IMR-90 (cell line): ENCODE results near the gene STIM1. TPM values are rescaled to one million over a fixed set of nuclear protein-coding genes. Genes with fewer than 3 reads are reported as not detected.

ENCODE experiments used
- ATAC-seq: fragments of 200-7000 bp; cut with Tn5 transposase; 2 replicates; pipeline ENCODE4 v1.9.1; 2020; ENCODE audit warnings: low read depth, mild to moderate bottlenecking, moderate library complexity
- BruUV-seq: library from RNA; stranded (reverse); fragments of 400-500 nt; replicated peaks from 2 replicates; lab custom pipeline; 2021; lab: Mats Ljungman, UMichigan
- CTCF ChIA-PET: fragments of 300-600 bp; formaldehyde crosslinking; extraction: SDS; loops from one replicate; lab custom pipeline; 2021; ENCODE audit warnings: antibody characterized with exemption; lab: Yijun Ruan, JAX
- POLR2A ChIA-PET: fragments of 300-600 bp; sonication (Branson Sonifier 250); formaldehyde crosslinking; loops from one replicate; lab custom pipeline; 2022; ENCODE audit warnings: antibody characterized with exemption; ENCODE audit not compliant: unreplicated experiment; lab: Charles Lee
- DNase-seq: peaks from one replicate; pipeline ENCODE4 v3.0.0; 2013
- H2AFZ ChIP-seq: replicated peaks from 2 replicates; pipeline ENCODE3; 2013; ENCODE audit warnings: low read length, mild to moderate bottlenecking; ENCODE audit not compliant: poor library complexity
- H2AK5ac ChIP-seq: 2 replicates; pipeline ENCODE4 v1.6.1; 2013; ENCODE audit warnings: low read depth, low read length, inconsistent platforms
- H2AK9ac ChIP-seq: replicated peaks from 2 replicates; pipeline ENCODE3; 2013; ENCODE audit warnings: mild to moderate bottlenecking, low read depth, low read length, moderate library complexity; ENCODE audit not compliant: poor library complexity
- H2BK120ac ChIP-seq: 2 replicates; pipeline ENCODE4 v1.6.1; 2013; ENCODE audit warnings: low read depth, low read length, inconsistent platforms
- H2BK15ac ChIP-seq: 3 replicates; pipeline ENCODE4 v1.6.1; 2013; ENCODE audit warnings: low read depth, low read length, inconsistent platforms
- H2BK20ac ChIP-seq: 2 replicates; pipeline ENCODE4 v1.6.1; 2013; ENCODE audit warnings: low read depth, mild to moderate bottlenecking, inconsistent platforms, low read length, moderate library complexity
- H2BK5ac ChIP-seq: 2 replicates; pipeline ENCODE4 v1.6.1; 2013; ENCODE audit warnings: mild to moderate bottlenecking, low read depth, low read length, inconsistent platforms; ENCODE audit not compliant: poor library complexity, severe bottlenecking
- H3K14ac ChIP-seq: replicated peaks from 2 replicates; pipeline ENCODE4 v1.6.1; 2013; ENCODE audit warnings: low read depth, low read length, inconsistent platforms
- H3K18ac ChIP-seq: 2 replicates; pipeline ENCODE4 v1.6.1; 2013; ENCODE audit warnings: low read depth, low read length, control low read depth
- H3K23ac ChIP-seq: 2 replicates; pipeline ENCODE4 v1.6.1; 2013; ENCODE audit warnings: low read depth, low read length, inconsistent platforms
- H3K27ac ChIP-seq: 2 replicates; pipeline ENCODE4 v1.5.1; 2013; ENCODE audit warnings: mild to moderate bottlenecking, control low read depth, low read length; ENCODE audit not compliant: insufficient read depth
- H3K27me3 ChIP-seq: 2 replicates; pipeline ENCODE4 v1.6.1; 2013; ENCODE audit warnings: low read length; ENCODE audit not compliant: control insufficient read depth, insufficient read depth
- H3K36me3 ChIP-seq: 2 replicates; pipeline ENCODE4 v1.6.1; 2013; ENCODE audit warnings: low read length, mixed read lengths; ENCODE audit not compliant: control insufficient read depth, insufficient read depth
- H3K4ac ChIP-seq: 2 replicates; pipeline ENCODE4 v1.6.1; 2013; ENCODE audit warnings: low read depth, low read length, inconsistent platforms
- H3K4me1 ChIP-seq: 2 replicates; pipeline ENCODE4 v1.6.1; 2013; ENCODE audit warnings: low read length, mixed read lengths; ENCODE audit not compliant: control insufficient read depth, insufficient read depth
- H3K4me2 ChIP-seq: 2 replicates; pipeline ENCODE4 v1.6.1; 2013; ENCODE audit warnings: low read depth, mild to moderate bottlenecking, control low read depth, low read length, moderate library complexity
- H3K4me3 ChIP-seq: 2 replicates; pipeline ENCODE4 v1.5.1; 2013; ENCODE audit warnings: low read depth, mild to moderate bottlenecking, control low read depth, low read length, moderate library complexity; ENCODE audit not compliant: insufficient read depth
- H3K56ac ChIP-seq: 2 replicates; pipeline ENCODE4 v1.6.1; 2013; ENCODE audit warnings: low read length, inconsistent platforms; ENCODE audit not compliant: insufficient read depth; ENCODE audit errors: extremely low read depth
- H3K79me1 ChIP-seq, 2 experiments: 2 replicates each; pipeline ENCODE4 v1.6.1; 2013; ENCODE audit warnings: low read length in 2 of 2, inconsistent platforms in 1 of 2, low read depth in 1 of 2
- H3K9ac ChIP-seq: 2 replicates; pipeline ENCODE4 v1.6.1; 2013; ENCODE audit warnings: low read depth, low read length, control low read depth
- H3K9me1 ChIP-seq: 2 replicates; pipeline ENCODE4 v1.6.1; 2013; ENCODE audit warnings: low read length, inconsistent platforms; ENCODE audit not compliant: insufficient read depth
- H3K9me3 ChIP-seq: 2 replicates; pipeline ENCODE4 v1.6.1; 2013; ENCODE audit warnings: low read length; ENCODE audit not compliant: control insufficient read depth, insufficient read depth
- H4K20me1 ChIP-seq: 2 replicates; pipeline ENCODE4 v1.6.1; 2013; ENCODE audit warnings: low read length, inconsistent platforms; ENCODE audit not compliant: insufficient read depth
- H4K5ac ChIP-seq: 2 replicates; pipeline ENCODE4 v1.6.1; 2013; ENCODE audit warnings: mild to moderate bottlenecking, low read depth, low read length, control low read depth
- H4K8ac ChIP-seq, 2 experiments: 2 replicates each; pipeline ENCODE4 v1.6.1; 2013; ENCODE audit warnings: low read depth in 2 of 2, low read length in 2 of 2, control low read depth in 1 of 2, inconsistent platforms in 1 of 2
- H4K91ac ChIP-seq: 2 replicates; pipeline ENCODE4 v1.6.1; 2013; ENCODE audit warnings: low read depth, low read length, inconsistent platforms; ENCODE audit not compliant: insufficient read depth
- CEBPB ChIP-seq: IDR thresholded peaks from 2 replicates; pipeline ENCODE4 v1.6.1; 2012; ENCODE audit warnings: low read depth, low read length, improper control_type of control experiment
- dilution Hi-C: fragments of 300-500 bp; cut with HindIII; formaldehyde crosslinking; loops from one replicate; pipeline ENCODE4 v1.14.3; 2018; ENCODE audit warnings: low sequenced_read_pairs; ENCODE audit not compliant: unreplicated experiment
- in situ Hi-C: fragments of 300-500 bp; cut with MboI; formaldehyde crosslinking; loops from 3 replicates; pipeline ENCODE4 v1.14.3; 2019; ENCODE audit warnings: low sequenced_read_pairs, inconsistent platforms, mixed read lengths
- intact Hi-C: fragments of 100-400 bp; cut with micrococcal nuclease; formaldehyde crosslinking; loops from 2 replicates; pipeline ENCODE4 v1.10.0; 2022
- polyA plus RNA-seq, 3 experiments: library from polyadenylated mRNA; depleted of rRNA; stranded (reverse); fragments of >200 nt; gene quantifications; 2 replicates each; pipeline ENCODE4 v1.2.3, GENCODE V29; 2012; ENCODE audit warnings: low replicate concordance in 1 of 3
- total RNA-seq: library from RNA; depleted of rRNA; stranded (reverse); fragments of >200 nt; gene quantifications from 2 replicates; pipeline ENCODE4 v1.2.3, GENCODE V29; 2012
- TF ChIP-seq, protein P1 (sequence below): fragments of 150-350 bp; IDR thresholded peaks from 2 replicates; pipeline ENCODE4 v1.6.1; 2016; ENCODE audit warnings: low read depth, mild to moderate bottlenecking, low read length, moderate library complexity, borderline replicate concordance

STIM1 gene
- total and polyA plus RNA-seq, 2 of the 4 experiments (the other 2 are of a cell fraction) = 17.9 to 23.0 TPM

DNA sequence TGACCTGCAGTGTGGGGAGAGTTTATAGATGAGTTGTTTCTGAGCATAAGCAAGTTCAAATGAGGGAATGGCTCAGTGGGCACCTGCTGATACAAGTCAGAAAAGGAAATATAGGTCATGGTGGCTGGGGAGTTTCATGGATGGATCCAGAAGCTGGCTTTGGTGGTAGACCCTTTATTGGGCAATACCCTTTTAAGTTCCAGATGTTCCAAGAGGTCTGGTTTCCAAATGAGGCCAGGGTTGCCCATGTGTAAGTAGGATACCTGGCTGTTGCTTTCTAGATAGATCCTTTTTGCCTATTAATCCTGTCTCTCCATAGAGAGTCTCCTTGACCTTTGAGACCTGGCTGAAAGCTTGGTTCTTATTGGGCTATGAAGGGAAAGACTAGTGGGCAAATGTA lies 2.2 kb downstream of the STIM1 start:
- Histone ChIP-seq H2BK15ac (no peak overlapping the region), H3K9ac (no peak overlapping the region), H3K4me2 (no peak overlapping the region; the same call in 1 of the 2 replicates), H3K56ac (no peak overlapping the region), H3K4me1 (peaks cover 20% of the 10 kb centered on the region), H4K91ac (no peak overlapping the region), H3K27ac (no peak overlapping the region), H4K20me1 (no peaks in the 10 kb centered on the region), H2AFZ (no peak overlapping the region), H3K27me3 (no peaks in the 10 kb centered on the region), H3K9me3 (no peaks in the 10 kb centered on the region), H3K79me1 (peaks cover 24 to 53% of the 10 kb centered on the region in 2 experiments), H2AK9ac (no peak overlapping the region), H3K14ac (no peak overlapping the region), H3K36me3 (no peaks in the 10 kb centered on the region), H3K4me3 (no peak overlapping the region), H2BK120ac (no peak overlapping the region), H3K9me1 (peaks cover 23% of the 10 kb centered on the region), H2BK20ac (no peak overlapping the region), H4K5ac (no peak overlapping the region), H2AK5ac (no peak overlapping the region), H3K4ac (no peak overlapping the region), H3K18ac (no peak overlapping the region), H3K23ac (no peak overlapping the region; the same call in 1 of the 2 replicates), H2BK5ac (no peak overlapping the region), H4K8ac (no peak overlapping the region)
- ATAC-seq (no peak), DNase-seq (no peak)
- ChIA-PET CTCF (no interaction called here), POLR2A (no interaction called here)
- TF ChIP-seq, protein P1, sequence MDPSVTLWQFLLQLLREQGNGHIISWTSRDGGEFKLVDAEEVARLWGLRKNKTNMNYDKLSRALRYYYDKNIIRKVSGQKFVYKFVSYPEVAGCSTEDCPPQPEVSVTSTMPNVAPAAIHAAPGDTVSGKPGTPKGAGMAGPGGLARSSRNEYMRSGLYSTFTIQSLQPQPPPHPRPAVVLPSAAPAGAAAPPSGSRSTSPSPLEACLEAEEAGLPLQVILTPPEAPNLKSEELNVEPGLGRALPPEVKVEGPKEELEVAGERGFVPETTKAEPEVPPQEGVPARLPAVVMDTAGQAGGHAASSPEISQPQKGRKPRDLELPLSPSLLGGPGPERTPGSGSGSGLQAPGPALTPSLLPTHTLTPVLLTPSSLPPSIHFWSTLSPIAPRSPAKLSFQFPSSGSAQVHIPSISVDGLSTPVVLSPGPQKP = no peak
- TF ChIP-seq CEBPB = peak; percentile 31; the same call in 1 of the 2 replicates
- dilution Hi-C loops = no loop called here
- intact Hi-C loops = loop anchor here (5.0 to 10.0 kb wide), 2 partner anchors 85 to 403 kb away; no protein-coding TSS in a partner anchor
- in situ Hi-C loops = no loop called here
- no TSS peak for BruUV-seq
